ENCODE data around the gene DLGAP1.

DLGAP1 gene

GRCh38 chr18:3508576-3509549 lies 946.2 kb downstream of the DLGAP1 start:
- H3K27ac ChIP-seq (replicated peaks): no peak overlapping the region
- TF ChIP-seq SPI1 (IDR thresholded peaks at IDR 0.05; ENCODE audit: borderline replicate concordance, low read depth): no peak
- no peak for TF ChIP-seq GABPA (IDR thresholded peaks at IDR 0.05; ENCODE audit: low read depth)
- no peak for TF ChIP-seq REST (IDR thresholded peaks at IDR 0.05; ENCODE audit: insufficient replicate concordance, low read depth)
- no peak for TF ChIP-seq POLR2AphosphoS5 (IDR thresholded peaks at IDR 0.05; ENCODE audit: low read depth)
- H3K4me3 ChIP-seq (replicated peaks; ENCODE audit: insufficient read depth, low read length): no peak overlapping the region
- no peaks in the 10 kb centered on the region for H3K27me3 ChIP-seq (ENCODE audit: insufficient read depth, poor library complexity, severe bottlenecking)
- DNase-seq (ENCODE audit: low read depth in 1 of 2, low spot score in 1 of 2): no peak

DNA sequence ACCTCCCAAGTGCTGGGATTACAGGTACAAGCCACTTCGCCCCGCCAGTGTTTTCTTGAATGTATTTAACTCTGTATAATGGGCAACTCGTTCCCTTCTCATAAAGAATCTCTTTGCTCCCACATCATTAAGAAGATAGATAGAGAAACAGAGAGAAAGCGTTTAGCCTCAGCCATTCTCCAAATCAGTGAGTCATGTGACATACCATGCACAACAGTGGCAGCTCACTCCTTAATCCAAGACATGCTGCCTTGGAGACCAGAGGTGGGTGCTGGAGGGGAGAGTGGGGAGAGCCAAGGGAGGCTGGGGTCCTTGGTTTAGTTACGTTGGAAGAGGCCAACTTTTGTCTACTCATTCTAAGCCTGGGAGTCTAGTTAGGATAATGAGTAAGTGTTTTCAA lies 950.5 kb downstream of the DLGAP1 start:
- H3K27me3 ChIP-seq (ENCODE audit: insufficient read depth, poor library complexity, severe bottlenecking): peaks cover 3% of the 10 kb centered on the region
- TF ChIP-seq SPI1 (IDR thresholded peaks at IDR 0.05; ENCODE audit: borderline replicate concordance, low read depth): no peak
- no peak for TF ChIP-seq CTCF (IDR thresholded peaks at IDR 0.05; ENCODE audit: insufficient read depth, low read length)
- no peak for TF ChIP-seq REST (IDR thresholded peaks at IDR 0.05; ENCODE audit: insufficient replicate concordance, low read depth)
- no peak for TF ChIP-seq GABPA (IDR thresholded peaks at IDR 0.05; ENCODE audit: low read depth)
- no peak for TF ChIP-seq POLR2AphosphoS5 (IDR thresholded peaks at IDR 0.05; ENCODE audit: low read depth)
- no peak overlapping the region for H3K27ac ChIP-seq (replicated peaks)
- H3K4me3 ChIP-seq (replicated peaks; ENCODE audit: insufficient read depth, low read length): no peak overlapping the region
- DNase-seq (ENCODE audit: low read depth in 1 of 2, low spot score in 1 of 2): no peak

DNA sequence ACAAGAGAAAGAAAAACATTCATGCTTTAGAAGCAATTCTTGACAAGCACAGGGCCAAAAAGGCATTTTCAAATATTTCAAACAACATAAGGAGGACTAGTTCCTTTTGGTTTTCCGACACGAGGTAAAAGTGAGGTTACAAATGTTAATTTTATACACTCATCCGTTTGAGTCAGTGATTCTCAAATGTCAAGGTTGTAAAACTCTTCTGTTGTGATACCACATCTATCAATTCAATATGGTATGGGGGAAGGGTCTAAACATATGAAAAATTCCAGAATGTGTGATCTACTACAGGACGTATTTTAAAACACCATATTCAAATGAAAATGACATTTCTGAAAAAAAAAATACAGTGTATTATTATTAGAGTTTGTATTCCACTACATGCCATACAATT lies 952.5 kb downstream of the DLGAP1 start:
- no peak for DNase-seq (ENCODE audit: low read depth in 1 of 2, low spot score in 1 of 2)
- no peak for TF ChIP-seq POLR2AphosphoS5 (IDR thresholded peaks at IDR 0.05; ENCODE audit: low read depth)
- TF ChIP-seq REST (IDR thresholded peaks at IDR 0.05; ENCODE audit: insufficient replicate concordance, low read depth): no peak
- TF ChIP-seq SPI1 (IDR thresholded peaks at IDR 0.05; ENCODE audit: borderline replicate concordance, low read depth): no peak
- no peak for TF ChIP-seq CTCF (IDR thresholded peaks at IDR 0.05; ENCODE audit: insufficient read depth, low read length)
- TF ChIP-seq GABPA (IDR thresholded peaks at IDR 0.05; ENCODE audit: low read depth): no peak
- Histone ChIP-seq H3K27me3 (ENCODE audit: insufficient read depth, poor library complexity, severe bottlenecking) (peaks cover 12% of the 10 kb centered on the region), H3K4me3 (replicated peaks; ENCODE audit: insufficient read depth, low read length) (no peak overlapping the region), H3K27ac (replicated peaks) (no peak overlapping the region)

Measured in HL-60 (cell line).